Measurements from ENCODE around the gene SYCE1.
"Not testable (repeated sequence)": the region's sequence is repeated elsewhere in the genome, so short reads cannot be mapped to it uniquely, and the experiment has no call there.

The SYCE1 gene, protein sequence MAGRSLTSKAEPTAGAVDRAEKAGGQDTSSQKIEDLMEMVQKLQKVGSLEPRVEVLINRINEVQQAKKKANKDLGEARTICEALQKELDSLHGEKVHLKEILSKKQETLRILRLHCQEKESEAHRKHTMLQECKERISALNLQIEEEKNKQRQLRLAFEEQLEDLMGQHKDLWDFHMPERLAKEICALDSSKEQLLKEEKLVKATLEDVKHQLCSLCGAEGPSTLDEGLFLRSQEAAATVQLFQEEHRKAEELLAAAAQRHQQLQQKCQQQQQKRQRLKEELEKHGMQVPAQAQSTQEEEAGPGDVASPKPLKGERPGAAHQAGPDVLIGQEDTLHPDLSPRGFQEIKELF

DNA sequence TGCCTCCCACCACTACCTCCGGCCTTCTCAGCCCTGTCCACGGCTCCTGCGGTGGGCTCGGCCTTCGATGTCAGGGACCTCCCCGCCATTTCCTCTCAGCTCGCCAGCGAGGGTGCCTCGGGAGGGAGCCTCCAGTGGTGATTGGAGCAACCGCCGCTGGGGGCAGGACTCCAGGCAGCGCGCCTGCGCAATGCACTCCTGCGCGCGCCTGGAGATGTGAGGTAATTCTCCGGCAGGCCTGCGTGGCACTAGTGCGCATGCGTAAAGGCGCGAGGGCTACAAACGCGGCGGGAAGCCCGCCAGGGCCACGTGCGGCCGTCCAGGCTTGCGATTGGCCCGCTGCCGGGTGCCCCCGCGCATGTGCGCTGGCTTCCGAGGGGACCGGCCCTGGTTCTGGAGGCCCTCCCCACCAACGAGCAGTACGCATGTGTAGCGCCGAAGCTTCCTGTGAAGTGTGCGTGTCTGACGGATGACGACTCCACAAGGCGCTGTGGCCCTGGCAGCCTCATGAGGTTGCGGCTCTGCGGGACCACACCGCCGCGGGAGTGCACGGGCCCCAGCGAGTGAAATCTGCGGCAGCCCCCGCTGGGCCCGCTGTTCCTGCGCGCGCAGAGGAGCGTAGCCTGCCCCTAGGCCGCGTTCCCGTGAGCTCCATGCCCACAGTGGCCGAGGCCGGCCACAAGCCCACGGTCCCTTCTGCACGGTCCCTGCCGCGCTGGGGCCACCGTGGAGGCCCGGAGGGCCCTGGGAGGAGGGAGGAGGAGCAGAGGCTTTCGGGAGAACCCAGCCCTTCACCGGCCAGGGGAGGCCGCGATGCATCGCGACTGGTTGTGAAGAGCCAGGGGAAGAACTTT, at the start of gene SYCE1:
Gene SYCE1 (minus strand): TSS at position 143 of the 854 bp plus-strand sequence. CDS start 54 bp downstream, at position 89.
- FAIRE-seq (no peak), DNase-seq (ENCODE audit: insufficient read length, low spot score) (no peak)
- TF ChIP-seq, protein P1, sequence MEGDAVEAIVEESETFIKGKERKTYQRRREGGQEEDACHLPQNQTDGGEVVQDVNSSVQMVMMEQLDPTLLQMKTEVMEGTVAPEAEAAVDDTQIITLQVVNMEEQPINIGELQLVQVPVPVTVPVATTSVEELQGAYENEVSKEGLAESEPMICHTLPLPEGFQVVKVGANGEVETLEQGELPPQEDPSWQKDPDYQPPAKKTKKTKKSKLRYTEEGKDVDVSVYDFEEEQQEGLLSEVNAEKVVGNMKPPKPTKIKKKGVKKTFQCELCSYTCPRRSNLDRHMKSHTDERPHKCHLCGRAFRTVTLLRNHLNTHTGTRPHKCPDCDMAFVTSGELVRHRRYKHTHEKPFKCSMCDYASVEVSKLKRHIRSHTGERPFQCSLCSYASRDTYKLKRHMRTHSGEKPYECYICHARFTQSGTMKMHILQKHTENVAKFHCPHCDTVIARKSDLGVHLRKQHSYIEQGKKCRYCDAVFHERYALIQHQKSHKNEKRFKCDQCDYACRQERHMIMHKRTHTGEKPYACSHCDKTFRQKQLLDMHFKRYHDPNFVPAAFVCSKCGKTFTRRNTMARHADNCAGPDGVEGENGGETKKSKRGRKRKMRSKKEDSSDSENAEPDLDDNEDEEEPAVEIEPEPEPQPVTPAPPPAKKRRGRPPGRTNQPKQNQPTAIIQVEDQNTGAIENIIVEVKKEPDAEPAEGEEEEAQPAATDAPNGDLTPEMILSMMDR (IDR thresholded peaks at IDR 0.05; ENCODE audit: insufficient read depth, missing control alignments) = no peak

DNA sequence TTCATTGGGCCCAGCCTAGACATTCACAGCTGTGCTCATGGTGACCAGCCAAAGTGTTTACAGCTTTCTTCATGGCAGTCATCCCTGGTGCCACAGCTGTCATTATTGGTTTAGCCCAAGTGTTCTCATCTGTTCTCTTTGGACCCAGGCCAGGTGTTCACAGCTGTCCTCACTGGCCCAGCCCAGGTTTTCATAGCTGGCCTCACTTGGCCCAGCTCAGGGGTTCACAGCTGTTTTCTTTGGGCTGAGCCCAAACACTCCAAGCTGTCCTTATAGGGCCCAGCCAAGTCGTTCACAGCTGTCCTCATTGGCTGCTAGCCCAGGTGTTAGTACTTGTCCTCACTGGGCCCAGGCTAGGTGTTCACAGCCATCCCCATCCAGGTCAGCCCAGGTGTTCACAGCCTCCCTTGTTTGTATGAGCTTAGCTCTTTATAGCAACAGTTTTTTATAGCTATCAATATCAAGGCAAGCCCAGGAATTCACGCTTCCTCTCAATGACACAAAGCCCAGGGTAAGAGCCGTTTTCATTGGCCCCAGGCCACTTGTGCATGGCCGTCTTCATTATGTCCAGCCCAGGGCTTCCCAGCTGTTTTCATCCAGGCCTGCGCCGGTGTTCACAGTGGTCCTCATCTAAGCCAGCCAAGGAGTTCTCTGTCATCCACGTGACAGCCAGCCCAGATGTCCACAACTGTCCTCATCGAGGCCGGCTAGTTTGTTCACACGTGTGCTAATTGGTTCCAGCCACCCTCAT, 49.6 kb upstream of the SYCE1 start:
- FAIRE-seq = no peak
- TF ChIP-seq, protein P1 (IDR thresholded peaks at IDR 0.05; ENCODE audit: insufficient read depth, missing control alignments) = no peak
- no peak for DNase-seq (ENCODE audit: insufficient read length, low spot score)

DNA sequence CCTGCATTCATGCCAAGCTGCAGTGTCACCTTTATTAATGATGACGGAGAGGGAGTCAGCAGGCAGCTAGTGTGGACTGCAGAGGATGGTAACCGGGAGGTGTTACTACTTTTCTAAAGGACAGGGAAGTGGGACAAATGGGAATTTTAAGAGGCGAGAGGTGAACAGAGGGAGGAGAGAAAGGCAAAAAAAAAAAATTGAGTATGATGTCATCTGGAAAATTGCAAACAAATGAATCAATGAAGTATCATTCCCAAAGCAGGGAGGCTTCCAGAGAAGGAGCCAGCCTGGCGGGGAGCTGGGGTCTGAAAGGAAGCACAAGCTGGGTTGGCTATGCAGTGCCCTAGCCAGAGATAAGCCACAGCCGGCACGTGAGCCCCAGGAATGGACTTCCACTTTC, 48.3 kb upstream of the SYCE1 start:
- no peak for FAIRE-seq
- TF ChIP-seq, protein P1 (IDR thresholded peaks at IDR 0.05; ENCODE audit: insufficient read depth, missing control alignments) = no peak
- no peak for DNase-seq (ENCODE audit: insufficient read length, low spot score)

DNA sequence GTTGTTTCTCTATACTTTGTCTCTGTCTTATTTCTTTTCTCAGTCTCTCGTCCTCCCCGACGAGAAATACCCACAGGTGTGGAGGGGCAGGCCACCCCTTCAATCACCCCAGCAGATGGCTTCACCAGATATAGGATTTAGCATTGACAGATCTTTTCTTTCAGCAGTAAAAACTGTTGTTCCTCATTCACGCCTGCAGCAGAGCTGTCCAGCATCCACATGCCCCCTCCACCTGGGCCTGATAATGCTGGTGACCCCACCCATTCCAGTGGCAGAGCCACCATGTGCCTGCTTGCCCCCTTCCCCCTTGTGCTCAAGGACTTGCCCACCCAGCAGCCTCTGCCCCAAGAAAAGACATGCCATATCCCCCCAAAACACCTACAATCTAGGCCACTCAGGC, 45.7 kb upstream of the SYCE1 start:
- TF ChIP-seq, protein P1 (IDR thresholded peaks at IDR 0.05; ENCODE audit: insufficient read depth, missing control alignments) = no peak
- FAIRE-seq (no peak), DNase-seq (ENCODE audit: insufficient read length, low spot score) (no peak)

DNA sequence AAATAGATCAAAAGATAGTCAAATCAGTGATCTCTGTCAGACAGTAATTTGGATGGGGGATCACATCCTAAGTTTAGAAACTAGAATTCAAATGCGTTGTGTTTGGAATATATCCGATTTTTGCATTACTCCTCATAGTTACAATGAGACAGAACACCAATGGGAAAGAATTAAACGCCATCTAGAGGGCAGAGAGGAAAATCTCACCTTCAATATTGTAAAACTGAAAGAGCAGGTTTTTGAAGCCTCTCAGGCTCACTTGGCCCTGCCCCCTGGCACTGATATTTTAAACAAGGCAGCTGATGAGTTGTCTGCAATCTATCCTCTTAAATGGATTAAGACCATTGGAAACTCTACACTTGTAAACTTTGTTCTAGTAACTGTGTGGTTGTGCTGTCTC, 43.5 kb upstream of the SYCE1 start:
- FAIRE-seq = no peak
- TF ChIP-seq, protein P1 (IDR thresholded peaks at IDR 0.05; ENCODE audit: insufficient read depth, missing control alignments) = peak; percentile 37
- no peak for DNase-seq (ENCODE audit: insufficient read length, low spot score)

DNA sequence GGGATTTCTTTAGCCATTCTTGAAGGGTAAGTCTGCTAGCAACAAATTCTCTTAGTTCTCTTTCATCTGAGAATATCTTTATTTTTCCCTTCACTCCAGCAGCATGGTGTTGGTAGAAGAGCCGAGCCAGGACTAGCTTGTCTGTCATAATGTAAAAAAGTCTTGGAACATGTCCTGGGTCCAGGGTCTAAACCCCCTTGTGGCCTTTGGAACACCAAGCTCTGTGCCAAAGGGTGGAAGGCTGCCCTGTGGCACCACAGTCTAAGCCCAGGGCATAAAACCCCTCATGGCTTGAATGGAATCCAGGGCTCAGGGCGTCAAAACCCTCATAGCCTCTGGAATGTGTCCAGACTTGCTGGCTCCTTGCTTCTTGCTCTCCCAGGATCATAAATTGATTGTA, 38.1 kb upstream of the SYCE1 start:
- not testable (repeated sequence) for DNase-seq (ENCODE audit: insufficient read length, low spot score); FAIRE-seq

DNA sequence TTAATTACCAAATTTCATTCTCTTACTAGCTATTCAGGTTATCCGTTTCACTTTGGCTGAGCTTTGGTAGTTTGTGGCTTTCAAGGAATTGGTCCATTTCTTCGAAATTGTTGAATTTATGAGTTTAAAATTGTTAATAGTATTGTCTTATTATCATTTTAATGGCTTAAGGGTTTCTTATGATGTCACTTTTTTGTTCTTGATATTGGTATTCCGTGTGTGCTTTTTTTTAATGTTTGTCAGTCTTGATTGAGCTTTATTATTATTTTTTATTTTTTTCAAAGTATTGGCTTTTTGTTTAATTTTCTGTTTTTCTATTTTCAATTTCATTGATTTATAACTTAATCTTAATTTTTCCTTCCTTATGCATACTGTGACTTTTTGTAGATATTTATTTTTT, 35.3 kb upstream of the SYCE1 start:
- DNase-seq (ENCODE audit: insufficient read length, low spot score) = no peak
- TF ChIP-seq, protein P1 (IDR thresholded peaks at IDR 0.05; ENCODE audit: insufficient read depth, missing control alignments) = no peak
- FAIRE-seq = no peak

DNA sequence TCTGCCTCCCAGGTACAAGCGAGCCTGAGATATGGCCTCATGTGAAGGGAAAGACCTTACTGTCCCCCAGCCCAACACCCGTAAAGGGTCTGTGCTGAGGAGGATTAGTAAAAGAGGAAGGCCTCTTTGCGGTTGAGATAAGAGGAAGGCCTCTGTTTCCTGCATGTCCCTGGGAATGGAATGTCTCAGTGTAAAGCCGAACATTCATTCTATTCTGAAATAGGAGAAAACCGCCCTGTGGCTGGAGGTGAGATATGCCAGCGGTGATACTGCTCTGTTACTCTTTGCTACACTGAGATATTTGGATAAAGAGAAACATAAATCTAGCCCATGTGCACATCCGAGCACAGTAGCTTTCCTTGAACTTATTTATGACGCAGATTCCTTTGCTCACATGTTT, 34.5 kb upstream of the SYCE1 start:
- not testable (repeated sequence) for FAIRE-seq; DNase-seq (ENCODE audit: insufficient read length, low spot score)

All from D721Med (cell line).